Progenitor cell of endocrine pancreas (in vitro differentiated cells): Measurements from ENCODE around the gene ZMYND19. TPM values are rescaled to one million over a fixed set of nuclear protein-coding genes. Genes with fewer than 3 reads are reported as not detected.

Source experiments
- DNase-seq: peaks from one replicate; pipeline ENCODE4 v3.0.0; 2021; ENCODE audit warnings: low spot score; ENCODE audit not compliant: unreplicated experiment
- H3K27ac Mint-ChIP-seq: 2 replicates; pipeline ENCODE4 v1.8.0; 2021; ENCODE audit warnings: mild to moderate bottlenecking, moderate library complexity, mixed read lengths
- H3K27me3 Mint-ChIP-seq: 2 replicates; pipeline ENCODE4 v1.8.0; 2021; ENCODE audit warnings: mixed read lengths
- H3K36me3 Mint-ChIP-seq: 2 replicates; pipeline ENCODE4 v1.8.0; 2022; ENCODE audit warnings: mixed read lengths; ENCODE audit not compliant: insufficient read depth
- H3K4me1 Mint-ChIP-seq: 2 replicates; pipeline ENCODE4 v1.8.0; 2021; ENCODE audit warnings: low read depth, mixed read lengths
- H3K4me3 Mint-ChIP-seq: 2 replicates; pipeline ENCODE4 v1.8.0; 2021; ENCODE audit warnings: low read depth, mild to moderate bottlenecking, moderate library complexity, mixed read lengths
- H3K9me3 Mint-ChIP-seq: 2 replicates; pipeline ENCODE4 v1.8.0; 2021; ENCODE audit warnings: low read depth, mixed read lengths
- long read RNA-seq: library from polyadenylated mRNA; unstranded; transcript quantifications from one replicate; pipeline ENCODE4 v2.0.0, GENCODE V29; 2020
- total RNA-seq: library from RNA; stranded (reverse); gene quantifications from 2 replicates; pipeline ENCODE4 v1.2.1, GENCODE V29; 2021
- TF ChIP-seq, protein P1 (sequence below): fragments of 200-600 bp; sonication (generic); IDR thresholded peaks from one replicate; pipeline ENCODE4 v1.5.0; 2021; ENCODE audit warnings: antibody characterized with exemption, mild to moderate bottlenecking; ENCODE audit not compliant: unreplicated experiment

ZMYND19 gene
- 35.7 and 38.8 TPM in 2 replicates for total RNA-seq
- long read RNA-seq, partial matches to known transcripts: 0 of 1 reads
- long read RNA-seq, other reads (novel, unspliced or antisense): 1 of 1 reads

- no peaks in the 10 kb centered on the region for H3K27me3 Mint-ChIP-seq
Observed at GRCh38 chr9:137590469-137591383, at the start of gene ZMYND19. Gene ZMYND19, minus strand, starts transcription at chr9:137590512. Its CDS starts 249 bp downstream, at chr9:137590263.

DNA sequence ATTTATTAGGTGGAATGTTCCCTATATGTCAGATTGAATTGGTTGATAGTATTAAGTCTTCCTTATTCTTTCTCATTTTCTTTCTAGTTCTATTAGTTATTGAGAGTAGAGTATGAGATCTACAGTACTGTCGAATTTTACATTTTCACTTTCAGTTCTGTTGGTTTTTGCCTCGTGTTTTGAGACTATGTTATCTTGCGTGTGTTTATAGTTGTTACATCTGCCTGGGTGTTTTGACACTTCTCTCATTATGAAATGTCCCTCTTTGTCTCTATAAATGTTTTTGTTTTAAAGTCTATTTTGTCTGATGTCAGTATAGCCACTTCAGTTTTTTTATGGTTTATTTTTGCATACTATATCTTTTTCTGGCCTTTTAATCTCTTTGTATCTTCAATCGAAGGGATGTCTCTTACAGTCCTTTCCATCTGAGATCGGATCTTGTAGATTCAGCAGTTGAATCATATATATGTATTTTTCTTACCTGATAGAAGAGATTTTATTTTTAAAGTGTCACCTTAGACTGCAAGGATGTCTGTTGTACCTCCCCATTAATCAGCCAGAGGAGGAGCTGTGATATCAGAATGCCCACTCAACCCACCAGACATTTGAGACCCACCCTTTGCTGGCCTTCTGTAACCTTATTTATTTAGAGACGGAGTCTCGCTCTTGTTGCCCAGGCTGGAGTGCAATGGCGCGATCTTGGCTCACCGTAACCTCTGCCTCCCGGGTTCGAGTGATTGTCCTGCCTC is 49.2 kb upstream of the ZMYND19 start:
- Mint-ChIP-seq H3K36me3 (peaks cover 10% of the 10 kb centered on the region), H3K27ac (no peak overlapping the region), H3K4me3 (no peak overlapping the region), H3K27me3 (no peaks in the 10 kb centered on the region), H3K9me3 (no peaks in the 10 kb centered on the region), H3K4me1 (peaks cover 4% of the 10 kb centered on the region)
- DNase-seq: no peak
- TF ChIP-seq, protein P1, sequence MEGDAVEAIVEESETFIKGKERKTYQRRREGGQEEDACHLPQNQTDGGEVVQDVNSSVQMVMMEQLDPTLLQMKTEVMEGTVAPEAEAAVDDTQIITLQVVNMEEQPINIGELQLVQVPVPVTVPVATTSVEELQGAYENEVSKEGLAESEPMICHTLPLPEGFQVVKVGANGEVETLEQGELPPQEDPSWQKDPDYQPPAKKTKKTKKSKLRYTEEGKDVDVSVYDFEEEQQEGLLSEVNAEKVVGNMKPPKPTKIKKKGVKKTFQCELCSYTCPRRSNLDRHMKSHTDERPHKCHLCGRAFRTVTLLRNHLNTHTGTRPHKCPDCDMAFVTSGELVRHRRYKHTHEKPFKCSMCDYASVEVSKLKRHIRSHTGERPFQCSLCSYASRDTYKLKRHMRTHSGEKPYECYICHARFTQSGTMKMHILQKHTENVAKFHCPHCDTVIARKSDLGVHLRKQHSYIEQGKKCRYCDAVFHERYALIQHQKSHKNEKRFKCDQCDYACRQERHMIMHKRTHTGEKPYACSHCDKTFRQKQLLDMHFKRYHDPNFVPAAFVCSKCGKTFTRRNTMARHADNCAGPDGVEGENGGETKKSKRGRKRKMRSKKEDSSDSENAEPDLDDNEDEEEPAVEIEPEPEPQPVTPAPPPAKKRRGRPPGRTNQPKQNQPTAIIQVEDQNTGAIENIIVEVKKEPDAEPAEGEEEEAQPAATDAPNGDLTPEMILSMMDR: no peak

More at GRCh38 chr9:137590469-137591383, at the start of gene ZMYND19:
- TF ChIP-seq, protein P1: no peak
- Mint-ChIP-seq H3K36me3 (peaks cover 16% of the 10 kb centered on the region), H3K4me1 (peaks cover 4% of the 10 kb centered on the region), H3K4me3 (peak within 1 kb of the TSS; percentile 96), H3K27ac (peak within 1 kb of the TSS; percentile 97), H3K9me3 (no peaks in the 10 kb centered on the region)
- DNase-seq: peak; percentile 89

DNA sequence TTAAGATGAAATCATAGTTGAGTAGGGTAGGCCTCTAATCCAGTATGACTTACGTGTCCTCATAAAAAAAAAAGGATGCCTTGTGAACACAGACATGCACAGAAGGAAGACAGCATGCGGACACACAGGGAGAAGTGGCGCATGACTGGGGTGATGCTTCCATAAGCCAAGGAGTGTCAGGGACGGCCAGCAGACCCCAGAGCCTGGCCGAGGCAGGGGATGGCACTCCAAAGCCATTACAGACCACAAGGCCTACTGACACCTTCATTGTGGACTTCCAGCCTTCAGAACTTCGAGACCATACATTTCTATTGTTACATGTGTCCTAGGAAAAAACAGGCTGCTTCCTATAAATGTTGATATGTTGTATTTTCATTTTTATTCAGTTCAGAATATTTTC is 48.4 kb upstream of the ZMYND19 start:
- no peak overlapping the region for H3K27ac Mint-ChIP-seq

DNA sequence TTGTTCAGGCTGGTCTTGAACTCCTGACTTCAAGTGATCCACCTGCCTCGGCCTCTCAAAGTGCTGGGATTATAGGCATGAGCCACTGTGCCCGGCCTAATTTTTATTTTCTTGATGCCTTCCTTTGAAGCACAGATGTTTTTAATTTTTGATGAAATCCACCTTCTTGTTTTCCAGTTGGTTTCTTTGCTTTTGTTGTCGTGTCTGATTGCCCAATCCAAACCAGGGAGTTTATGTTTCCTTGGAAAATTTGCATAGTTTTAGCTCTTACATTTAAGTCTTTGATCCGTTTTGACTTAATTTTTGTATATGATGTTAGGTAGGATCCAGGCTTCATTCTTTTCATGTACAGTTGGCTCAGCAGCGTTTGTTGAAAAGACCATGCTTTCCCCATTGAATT is 43.7 kb upstream of the ZMYND19 start:
- H3K4me3 Mint-ChIP-seq: no peak overlapping the region
- DNase-seq: no peak
- H3K27ac Mint-ChIP-seq: peak overlapping the region; percentile 45
- TF ChIP-seq, protein P1: no peak
- peaks cover 6% of the 10 kb centered on the region for H3K4me1 Mint-ChIP-seq
- no peaks in the 10 kb centered on the region for H3K36me3 Mint-ChIP-seq
- no peaks in the 10 kb centered on the region for H3K9me3 Mint-ChIP-seq
- no peaks in the 10 kb centered on the region for H3K27me3 Mint-ChIP-seq

More for the DNA sequence above, 48.4 kb upstream of the ZMYND19 start:
- no peak overlapping the region for H3K4me3 Mint-ChIP-seq
- TF ChIP-seq, protein P1: no peak
- no peak for DNase-seq
- peaks cover 7% of the 10 kb centered on the region for H3K36me3 Mint-ChIP-seq
- H3K9me3 Mint-ChIP-seq: no peaks in the 10 kb centered on the region
- no peaks in the 10 kb centered on the region for H3K27me3 Mint-ChIP-seq
- peaks cover 4% of the 10 kb centered on the region for H3K4me1 Mint-ChIP-seq
